ENCODE data around the gene FBXL5. TPM values are rescaled to one million over a fixed set of nuclear protein-coding genes. Genes with fewer than 3 reads are reported as not detected.

Gene FBXL5
- total and polyA plus RNA-seq, 2 of the 13 experiments (the other 11 are each of a cell fraction or from before 2014, with no cell fraction given): 17.4 to 45.3 TPM

DNA sequence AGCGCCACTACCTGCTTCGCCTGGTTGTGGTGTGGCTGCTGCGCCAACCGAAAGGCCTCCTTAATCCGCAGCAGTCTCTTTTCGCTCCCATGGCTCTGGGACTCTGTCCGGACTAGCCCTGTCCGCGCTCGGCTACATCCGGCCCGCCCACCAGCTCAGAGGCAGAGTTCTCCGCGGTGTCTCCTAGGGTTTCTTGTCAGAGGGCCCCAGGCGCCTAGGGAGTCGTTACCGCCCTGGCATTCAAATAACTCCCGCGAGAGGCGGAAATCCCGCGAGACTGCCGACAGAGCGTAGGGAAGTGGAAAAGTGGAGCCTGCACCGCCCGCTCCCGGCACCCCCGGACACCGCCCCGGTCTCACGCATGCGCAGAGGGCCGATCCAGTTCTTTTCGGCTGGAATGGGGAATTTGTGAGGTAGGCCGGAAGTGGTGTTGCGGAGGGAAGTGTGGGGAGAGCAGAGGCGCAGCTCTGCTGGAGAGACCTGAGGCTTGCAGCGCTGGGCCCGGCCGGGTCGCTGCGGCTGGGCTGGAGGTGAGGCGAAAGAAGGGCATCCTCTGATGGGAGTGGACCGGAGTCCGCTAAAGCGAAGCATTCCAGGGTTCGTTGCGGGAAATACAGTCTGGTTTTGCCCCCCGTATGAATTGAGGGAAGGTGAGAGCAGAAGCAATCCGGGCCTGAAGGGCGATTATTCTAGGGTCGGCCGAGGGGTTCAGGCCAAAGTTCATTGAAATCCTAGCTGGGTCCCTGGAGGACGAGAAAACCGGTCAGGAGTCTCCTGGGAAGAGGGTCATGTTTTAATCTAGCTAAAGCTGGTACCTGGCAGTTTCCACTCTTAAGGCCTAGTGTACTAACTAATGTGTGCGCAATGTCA lies 26.4 kb upstream of the FBXL5 start, which contains the start of gene FAM200B:
FAM200B (plus strand) TSS at position 456 of the 870 bp plus-strand sequence. CDS start 5,151 bp downstream, outside the sequence.
- ChIA-PET CTCF (ENCODE audit: low intra/inter-chr PET ratio, low total read pairs) (no interaction called here), POLR2A (interaction anchor here (0.9 to 3.5 kb wide), 15 partner anchors 9 to 546 kb away, joined by 3 to 36 read pairs (median 5); partner anchors contain the start of gene FBXL5)
- H3K27me3 ChIP-seq (ENCODE audit: control insufficient read depth in 1 of 2, insufficient read depth in 2 of 2, low read length in 2 of 2): no peaks in the 10 kb centered on the region; a peak in 1 of 5 replicates
- peaks cover 70% of the 10 kb centered on the region for H3K79me2 ChIP-seq (ENCODE audit: insufficient read depth, low read length)
- peak; percentile 82 for FAIRE-seq
- TSS peak; percentile 81 for BruUV-seq (replicated peaks)
- H3K9ac ChIP-seq (ENCODE audit: insufficient read depth, low read depth, low read length): peak within 1 kb of the TSS; percentile 93
- peak; percentile 95 for ATAC-seq
- peak within 1 kb of the TSS; percentile 38 for H2AFZ ChIP-seq (ENCODE audit: low read length)
- H3K36me3 ChIP-seq (replicated peaks in 1 of 2; ENCODE audit: control insufficient read depth in 1 of 2, insufficient read depth in 2 of 2, low read length in 2 of 2): peaks cover 2 to 17% of the 10 kb centered on the region in 2 experiments; a peak in 2 of 5 replicates
- peak; percentile 97 for DNase-seq (ENCODE audit: low spot score)
- H3K4me3 ChIP-seq (replicated peaks in 1 of 3; ENCODE audit: insufficient read depth in 1 of 3, low read depth in 2 of 3, low read length in 3 of 3): peak within 1 kb of the TSS; percentile 83 to 92 (median 90)
- H3K27ac ChIP-seq (ENCODE audit: extremely low read length, insufficient read depth, low read length): peak within 1 kb of the TSS; percentile 94
- intact Hi-C loops (cut with micrococcal nuclease; ENCODE audit: unreplicated experiment): loop anchor here (1.0 to 10.0 kb wide), 6 partner anchors 19 to 677 kb away; partner anchors contain the start of genes CPEB2 and TAPT1
- in situ Hi-C loops (cut with HindIII; ENCODE audit: extremely low pct_ligation_motif_present, low pct_unique_long_range_greater_than_20kb): no loop called here
- H3K4me1 ChIP-seq (ENCODE audit: insufficient read depth, low read length): peaks cover 63% of the 10 kb centered on the region
- H4K20me1 ChIP-seq (ENCODE audit: insufficient read depth, low read length): no peaks in the 10 kb centered on the region
- H3K4me2 ChIP-seq (ENCODE audit: low read depth, low read length): peak within 1 kb of the TSS; percentile 84
- H3K9me3 ChIP-seq (ENCODE audit: low read length): no peaks in the 10 kb centered on the region
- whole genome bisulfite sequencing (ENCODE audit: low lambda C conversion rate): 2% methylated on average over 29 of the region's 56 CpGs
- TF ChIP-seq NFIB (CRISPR knock-in tag; IDR thresholded peaks at IDR 0.05; ENCODE audit: borderline replicate concordance) (no peak), SMARCC2 (IDR thresholded peaks at IDR 0.05) (no peak), BCL6 (CRISPR knock-in tag; IDR thresholded peaks at IDR 0.05) (0 out of 2 replicates have a peak, but pooled peaks have one; percentile 40), U2AF2 (IDR thresholded peaks at IDR 0.05; ENCODE audit: low read depth, low read length) (no peak), ZBTB42 (CRISPR knock-in tag; IDR thresholded peaks at IDR 0.05) (peak; percentile 43; the same call in 1 of the 2 replicates), KDM4B (CRISPR knock-in tag; IDR thresholded peaks at IDR 0.05) (0 out of 2 replicates have a peak, but pooled peaks have one; percentile 19), PHF21A (CRISPR knock-in tag; IDR thresholded peaks at IDR 0.05) (peak; percentile 97), MIER3 (CRISPR knock-in tag; IDR thresholded peaks at IDR 0.05; ENCODE audit: borderline replicate concordance) (peak; percentile 55; the same call in 1 of the 2 replicates), MEIS1 (CRISPR knock-in tag; IDR thresholded peaks at IDR 0.05; ENCODE audit: borderline replicate concordance) (no peak), ZNF552 (CRISPR knock-in tag; IDR thresholded peaks at IDR 0.05; ENCODE audit: borderline replicate concordance) (0 out of 2 replicates have a peak, but pooled peaks have one; percentile 26)
- TF ChIP-seq, protein P1, sequence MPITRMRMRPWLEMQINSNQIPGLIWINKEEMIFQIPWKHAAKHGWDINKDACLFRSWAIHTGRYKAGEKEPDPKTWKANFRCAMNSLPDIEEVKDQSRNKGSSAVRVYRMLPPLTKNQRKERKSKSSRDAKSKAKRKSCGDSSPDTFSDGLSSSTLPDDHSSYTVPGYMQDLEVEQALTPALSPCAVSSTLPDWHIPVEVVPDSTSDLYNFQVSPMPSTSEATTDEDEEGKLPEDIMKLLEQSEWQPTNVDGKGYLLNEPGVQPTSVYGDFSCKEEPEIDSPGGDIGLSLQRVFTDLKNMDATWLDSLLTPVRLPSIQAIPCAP (CRISPR knock-in tag; IDR thresholded peaks at IDR 0.05; ENCODE audit: low read depth): no peak
- TF ChIP-seq, protein P2, sequence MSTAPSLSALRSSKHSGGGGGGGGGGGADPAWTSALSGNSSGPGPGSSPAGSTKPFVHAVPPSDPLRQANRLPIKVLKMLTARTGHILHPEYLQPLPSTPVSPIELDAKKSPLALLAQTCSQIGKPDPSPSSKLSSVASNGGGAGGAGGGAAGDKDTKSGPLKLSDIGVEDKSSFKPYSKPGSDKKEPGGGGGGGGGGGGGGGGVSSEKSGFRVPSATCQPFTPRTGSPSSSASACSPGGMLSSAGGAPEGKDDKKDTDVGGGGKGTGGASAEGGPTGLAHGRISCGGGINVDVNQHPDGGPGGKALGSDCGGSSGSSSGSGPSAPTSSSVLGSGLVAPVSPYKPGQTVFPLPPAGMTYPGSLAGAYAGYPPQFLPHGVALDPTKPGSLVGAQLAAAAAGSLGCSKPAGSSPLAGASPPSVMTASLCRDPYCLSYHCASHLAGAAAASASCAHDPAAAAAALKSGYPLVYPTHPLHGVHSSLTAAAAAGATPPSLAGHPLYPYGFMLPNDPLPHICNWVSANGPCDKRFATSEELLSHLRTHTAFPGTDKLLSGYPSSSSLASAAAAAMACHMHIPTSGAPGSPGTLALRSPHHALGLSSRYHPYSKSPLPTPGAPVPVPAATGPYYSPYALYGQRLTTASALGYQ (CRISPR knock-in tag; IDR thresholded peaks at IDR 0.05): no peak; the same call in 1 of the 2 replicates
- TF ChIP-seq, protein P3, sequence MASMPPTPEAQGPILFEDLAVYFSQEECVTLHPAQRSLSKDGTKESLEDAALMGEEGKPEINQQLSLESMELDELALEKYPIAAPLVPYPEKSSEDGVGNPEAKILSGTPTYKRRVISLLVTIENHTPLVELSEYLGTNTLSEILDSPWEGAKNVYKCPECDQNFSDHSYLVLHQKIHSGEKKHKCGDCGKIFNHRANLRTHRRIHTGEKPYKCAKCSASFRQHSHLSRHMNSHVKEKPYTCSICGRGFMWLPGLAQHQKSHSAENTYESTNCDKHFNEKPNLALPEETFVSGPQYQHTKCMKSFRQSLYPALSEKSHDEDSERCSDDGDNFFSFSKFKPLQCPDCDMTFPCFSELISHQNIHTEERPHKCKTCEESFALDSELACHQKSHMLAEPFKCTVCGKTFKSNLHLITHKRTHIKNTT (CRISPR knock-in tag; IDR thresholded peaks at IDR 0.05): no peak
- TF ChIP-seq, protein P4, sequence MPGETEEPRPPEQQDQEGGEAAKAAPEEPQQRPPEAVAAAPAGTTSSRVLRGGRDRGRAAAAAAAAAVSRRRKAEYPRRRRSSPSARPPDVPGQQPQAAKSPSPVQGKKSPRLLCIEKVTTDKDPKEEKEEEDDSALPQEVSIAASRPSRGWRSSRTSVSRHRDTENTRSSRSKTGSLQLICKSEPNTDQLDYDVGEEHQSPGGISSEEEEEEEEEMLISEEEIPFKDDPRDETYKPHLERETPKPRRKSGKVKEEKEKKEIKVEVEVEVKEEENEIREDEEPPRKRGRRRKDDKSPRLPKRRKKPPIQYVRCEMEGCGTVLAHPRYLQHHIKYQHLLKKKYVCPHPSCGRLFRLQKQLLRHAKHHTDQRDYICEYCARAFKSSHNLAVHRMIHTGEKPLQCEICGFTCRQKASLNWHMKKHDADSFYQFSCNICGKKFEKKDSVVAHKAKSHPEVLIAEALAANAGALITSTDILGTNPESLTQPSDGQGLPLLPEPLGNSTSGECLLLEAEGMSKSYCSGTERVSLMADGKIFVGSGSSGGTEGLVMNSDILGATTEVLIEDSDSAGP (CRISPR knock-in tag; IDR thresholded peaks at IDR 0.05; ENCODE audit: borderline replicate concordance): peak; percentile 90; the same call in 1 of the 2 replicates
